HEK293 (cell line): ENCODE results near the gene BUB3.

Source experiments
- EGR2 ChIP-seq: fragments of 450-650 bp; formaldehyde crosslinking; IDR thresholded peaks from 2 replicates; pipeline ENCODE4 v1.5.1; 2016; ENCODE audit warnings: low read depth, missing biosample characterization, missing genetic modification characterization
- GFI1B ChIP-seq: fragments of 450-650 bp; formaldehyde crosslinking; IDR thresholded peaks from 2 replicates; pipeline ENCODE4 v1.5.1; 2016; ENCODE audit warnings: missing biosample characterization, missing genetic modification characterization
- KLF1 ChIP-seq: fragments of 450-650 bp; formaldehyde crosslinking; IDR thresholded peaks from 2 replicates; pipeline ENCODE4 v1.5.1; 2016; ENCODE audit warnings: missing biosample characterization, missing genetic modification characterization
- REPIN1 ChIP-seq: fragments of 450-650 bp; formaldehyde crosslinking; IDR thresholded peaks from 2 replicates; pipeline ENCODE4 v1.5.1; 2017; ENCODE audit warnings: missing biosample characterization, missing genetic modification characterization, low read depth
- ZBTB1 ChIP-seq: fragments of 450-650 bp; formaldehyde crosslinking; IDR thresholded peaks from 2 replicates; pipeline ENCODE4 v1.5.1; 2016; ENCODE audit warnings: missing biosample characterization, missing genetic modification characterization
- ZIC2 ChIP-seq: fragments of 450-650 bp; formaldehyde crosslinking; IDR thresholded peaks from 2 replicates; pipeline ENCODE4 v1.5.1; 2016; ENCODE audit warnings: missing biosample characterization, missing genetic modification characterization
- ZNF350 ChIP-seq: fragments of 450-650 bp; formaldehyde crosslinking; IDR thresholded peaks from 2 replicates; pipeline ENCODE4 v1.5.0; 2017; ENCODE audit warnings: missing biosample characterization, mild to moderate bottlenecking, missing genetic modification characterization
- ZNF561 ChIP-seq: fragments of 450-650 bp; IDR thresholded peaks from 2 replicates; pipeline ENCODE4 v1.5.1; 2018; ENCODE audit warnings: missing biosample characterization, missing genetic modification characterization, borderline replicate concordance
- ZNF701 ChIP-seq: fragments of 450-650 bp; formaldehyde crosslinking; IDR thresholded peaks from 2 replicates; pipeline ENCODE4 v1.5.1; 2016; ENCODE audit warnings: missing biosample characterization, missing genetic modification characterization
- ZSCAN23 ChIP-seq: fragments of 450-650 bp; formaldehyde crosslinking; IDR thresholded peaks from 2 replicates; pipeline ENCODE4 v1.5.1; 2016; ENCODE audit warnings: missing biosample characterization, missing genetic modification characterization
- TF ChIP-seq, protein P1 (sequence below): fragments of 450-650 bp; formaldehyde crosslinking; IDR thresholded peaks from 2 replicates; pipeline ENCODE4 v1.5.1; 2016; ENCODE audit warnings: missing biosample characterization, missing genetic modification characterization, low read depth
- TF ChIP-seq, protein P2 (sequence below): fragments of 450-650 bp; formaldehyde crosslinking; IDR thresholded peaks from 2 replicates; pipeline ENCODE4 v1.5.1; 2016; ENCODE audit warnings: missing biosample characterization, missing genetic modification characterization, borderline replicate concordance
- TF ChIP-seq, protein P3 (sequence below): fragments of 450-650 bp; formaldehyde crosslinking; IDR thresholded peaks from 2 replicates; pipeline ENCODE4; 2016; ENCODE audit warnings: missing biosample characterization, missing genetic modification characterization
- TF ChIP-seq, protein P4 (sequence below): fragments of 450-650 bp; formaldehyde crosslinking; IDR thresholded peaks from 2 replicates; pipeline ENCODE4 v1.5.1; 2016; ENCODE audit warnings: missing biosample characterization, missing genetic modification characterization
- TF ChIP-seq, protein P5 (sequence below): fragments of 450-650 bp; formaldehyde crosslinking; IDR thresholded peaks from 2 replicates; pipeline ENCODE4 v1.5.1; 2016; ENCODE audit warnings: missing biosample characterization, missing genetic modification characterization
- TF ChIP-seq, protein P6 (sequence below): fragments of 450-650 bp; formaldehyde crosslinking; IDR thresholded peaks from 2 replicates; pipeline ENCODE4 v1.5.1; 2016; ENCODE audit warnings: missing biosample characterization, missing genetic modification characterization
- TF ChIP-seq, protein P7 (sequence below): fragments of 450-650 bp; formaldehyde crosslinking; IDR thresholded peaks from 2 replicates; pipeline ENCODE4 v1.5.1; 2016; ENCODE audit warnings: missing biosample characterization, missing genetic modification characterization
- TF ChIP-seq, protein P8 (sequence below): fragments of 450-650 bp; formaldehyde crosslinking; IDR thresholded peaks from 2 replicates; pipeline ENCODE4 v1.5.1; 2016; ENCODE audit warnings: missing biosample characterization, missing genetic modification characterization
- TF ChIP-seq, protein P9 (sequence below): fragments of 450-650 bp; formaldehyde crosslinking; IDR thresholded peaks from 2 replicates; pipeline ENCODE4 v1.5.1; 2016; ENCODE audit warnings: missing biosample characterization, missing genetic modification characterization, low read depth

BUB3 gene

DNA sequence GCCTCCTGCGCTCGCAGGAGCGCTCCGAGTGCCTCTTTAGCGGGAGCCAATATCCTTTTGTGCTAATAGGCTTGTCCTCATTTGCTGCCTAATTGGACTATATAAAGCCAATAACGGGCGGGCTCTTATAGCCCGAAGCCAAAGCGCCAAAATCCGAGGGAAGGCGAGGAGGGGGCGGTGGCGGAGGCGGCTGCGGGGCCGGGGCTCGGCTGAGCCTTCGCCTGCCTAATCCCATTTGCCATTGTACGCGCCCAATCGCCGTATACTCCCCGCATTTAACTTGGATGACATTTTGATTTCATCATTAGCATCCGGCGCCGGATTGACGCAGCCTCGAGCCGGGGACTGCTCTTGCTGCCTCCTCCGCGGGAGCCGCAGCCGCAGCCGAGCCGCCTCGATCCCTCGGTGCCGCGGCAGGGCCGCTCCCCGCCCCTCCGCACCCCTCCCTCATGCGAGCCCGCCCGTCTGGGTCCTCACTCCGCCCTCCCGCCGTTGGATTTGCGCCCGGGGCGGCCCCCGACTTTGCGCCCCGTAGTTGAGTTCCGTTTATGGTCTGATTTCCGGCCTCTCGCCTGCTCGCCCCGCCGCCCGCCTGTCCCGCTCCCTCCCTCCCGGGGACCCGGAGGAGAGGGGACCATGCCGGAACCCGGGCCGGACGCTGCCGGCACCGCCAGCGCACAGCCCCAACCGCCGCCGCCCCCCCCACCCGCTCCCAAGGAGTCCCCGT, 18.6 kb upstream of the BUB3 start, which contains the start of gene HMX3 (continued):
- TF ChIP-seq ZSCAN23 (no peak), ZBTB1 (tag by site-specific recombination) (no peak), ZNF701 (tag by site-specific recombination) (no peak), ZNF561 (tag by site-specific recombination) (no peak), REPIN1 (tag by site-specific recombination) (no peak), GFI1B (tag by site-specific recombination) (no peak), KLF1 (tag by site-specific recombination) (peak; percentile 80), ZNF350 (no peak), ZIC2 (tag by site-specific recombination) (peak; percentile 30; the same call in 1 of the 2 replicates), EGR2 (peak; percentile 61)
- TF ChIP-seq, protein P1, sequence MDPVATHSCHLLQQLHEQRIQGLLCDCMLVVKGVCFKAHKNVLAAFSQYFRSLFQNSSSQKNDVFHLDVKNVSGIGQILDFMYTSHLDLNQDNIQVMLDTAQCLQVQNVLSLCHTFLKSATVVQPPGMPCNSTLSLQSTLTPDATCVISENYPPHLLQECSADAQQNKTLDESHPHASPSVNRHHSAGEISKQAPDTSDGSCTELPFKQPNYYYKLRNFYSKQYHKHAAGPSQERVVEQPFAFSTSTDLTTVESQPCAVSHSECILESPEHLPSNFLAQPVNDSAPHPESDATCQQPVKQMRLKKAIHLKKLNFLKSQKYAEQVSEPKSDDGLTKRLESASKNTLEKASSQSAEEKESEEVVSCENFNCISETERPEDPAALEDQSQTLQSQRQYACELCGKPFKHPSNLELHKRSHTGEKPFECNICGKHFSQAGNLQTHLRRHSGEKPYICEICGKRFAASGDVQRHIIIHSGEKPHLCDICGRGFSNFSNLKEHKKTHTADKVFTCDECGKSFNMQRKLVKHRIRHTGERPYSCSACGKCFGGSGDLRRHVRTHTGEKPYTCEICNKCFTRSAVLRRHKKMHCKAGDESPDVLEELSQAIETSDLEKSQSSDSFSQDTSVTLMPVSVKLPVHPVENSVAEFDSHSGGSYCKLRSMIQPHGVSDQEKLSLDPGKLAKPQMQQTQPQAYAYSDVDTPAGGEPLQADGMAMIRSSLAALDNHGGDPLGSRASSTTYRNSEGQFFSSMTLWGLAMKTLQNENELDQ: no peak
- TF ChIP-seq, protein P2, sequence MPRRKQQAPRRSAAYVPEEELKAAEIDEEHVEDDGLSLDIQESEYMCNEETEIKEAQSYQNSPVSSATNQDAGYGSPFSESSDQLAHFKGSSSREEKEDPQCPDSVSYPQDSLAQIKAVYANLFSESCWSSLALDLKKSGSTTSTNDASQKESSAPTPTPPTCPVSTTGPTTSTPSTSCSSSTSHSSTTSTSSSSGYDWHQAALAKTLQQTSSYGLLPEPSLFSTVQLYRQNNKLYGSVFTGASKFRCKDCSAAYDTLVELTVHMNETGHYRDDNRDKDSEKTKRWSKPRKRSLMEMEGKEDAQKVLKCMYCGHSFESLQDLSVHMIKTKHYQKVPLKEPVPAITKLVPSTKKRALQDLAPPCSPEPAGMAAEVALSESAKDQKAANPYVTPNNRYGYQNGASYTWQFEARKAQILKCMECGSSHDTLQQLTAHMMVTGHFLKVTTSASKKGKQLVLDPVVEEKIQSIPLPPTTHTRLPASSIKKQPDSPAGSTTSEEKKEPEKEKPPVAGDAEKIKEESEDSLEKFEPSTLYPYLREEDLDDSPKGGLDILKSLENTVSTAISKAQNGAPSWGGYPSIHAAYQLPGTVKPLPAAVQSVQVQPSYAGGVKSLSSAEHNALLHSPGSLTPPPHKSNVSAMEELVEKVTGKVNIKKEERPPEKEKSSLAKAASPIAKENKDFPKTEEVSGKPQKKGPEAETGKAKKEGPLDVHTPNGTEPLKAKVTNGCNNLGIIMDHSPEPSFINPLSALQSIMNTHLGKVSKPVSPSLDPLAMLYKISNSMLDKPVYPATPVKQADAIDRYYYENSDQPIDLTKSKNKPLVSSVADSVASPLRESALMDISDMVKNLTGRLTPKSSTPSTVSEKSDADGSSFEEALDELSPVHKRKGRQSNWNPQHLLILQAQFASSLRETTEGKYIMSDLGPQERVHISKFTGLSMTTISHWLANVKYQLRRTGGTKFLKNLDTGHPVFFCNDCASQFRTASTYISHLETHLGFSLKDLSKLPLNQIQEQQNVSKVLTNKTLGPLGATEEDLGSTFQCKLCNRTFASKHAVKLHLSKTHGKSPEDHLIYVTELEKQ: no peak
- TF ChIP-seq, protein P3, sequence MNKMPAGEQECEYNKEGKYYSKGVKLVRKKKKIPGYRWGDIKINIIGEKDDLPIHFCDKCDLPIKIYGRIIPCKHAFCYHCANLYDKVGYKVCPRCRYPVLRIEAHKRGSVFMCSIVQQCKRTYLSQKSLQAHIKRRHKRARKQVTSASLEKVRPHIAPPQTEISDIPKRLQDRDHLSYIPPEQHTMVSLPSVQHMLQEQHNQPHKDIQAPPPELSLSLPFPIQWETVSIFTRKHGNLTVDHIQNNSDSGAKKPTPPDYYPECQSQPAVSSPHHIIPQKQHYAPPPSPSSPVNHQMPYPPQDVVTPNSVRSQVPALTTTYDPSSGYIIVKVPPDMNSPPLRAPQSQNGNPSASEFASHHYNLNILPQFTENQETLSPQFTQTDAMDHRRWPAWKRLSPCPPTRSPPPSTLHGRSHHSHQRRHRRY (tag by site-specific recombination): no peak
- TF ChIP-seq, protein P4, sequence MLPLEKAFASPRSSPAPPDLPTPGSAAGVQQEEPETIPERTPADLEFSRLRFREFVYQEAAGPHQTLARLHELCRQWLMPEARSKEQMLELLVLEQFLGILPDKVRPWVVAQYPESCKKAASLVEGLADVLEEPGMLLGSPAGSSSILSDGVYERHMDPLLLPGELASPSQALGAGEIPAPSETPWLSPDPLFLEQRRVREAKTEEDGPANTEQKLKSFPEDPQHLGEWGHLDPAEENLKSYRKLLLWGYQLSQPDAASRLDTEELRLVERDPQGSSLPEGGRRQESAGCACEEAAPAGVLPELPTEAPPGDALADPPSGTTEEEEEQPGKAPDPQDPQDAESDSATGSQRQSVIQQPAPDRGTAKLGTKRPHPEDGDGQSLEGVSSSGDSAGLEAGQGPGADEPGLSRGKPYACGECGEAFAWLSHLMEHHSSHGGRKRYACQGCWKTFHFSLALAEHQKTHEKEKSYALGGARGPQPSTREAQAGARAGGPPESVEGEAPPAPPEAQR: no peak
- TF ChIP-seq, protein P5, sequence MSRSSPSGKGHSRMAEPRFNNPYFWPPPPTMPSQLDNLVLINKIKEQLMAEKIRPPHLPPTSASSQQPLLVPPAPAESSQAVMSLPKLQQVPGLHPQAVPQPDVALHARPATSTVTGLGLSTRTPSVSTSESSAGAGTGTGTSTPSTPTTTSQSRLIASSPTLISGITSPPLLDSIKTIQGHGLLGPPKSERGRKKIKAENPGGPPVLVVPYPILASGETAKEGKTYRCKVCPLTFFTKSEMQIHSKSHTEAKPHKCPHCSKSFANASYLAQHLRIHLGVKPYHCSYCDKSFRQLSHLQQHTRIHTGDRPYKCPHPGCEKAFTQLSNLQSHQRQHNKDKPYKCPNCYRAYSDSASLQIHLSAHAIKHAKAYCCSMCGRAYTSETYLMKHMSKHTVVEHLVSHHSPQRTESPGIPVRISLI: no peak
- TF ChIP-seq, protein P6, sequence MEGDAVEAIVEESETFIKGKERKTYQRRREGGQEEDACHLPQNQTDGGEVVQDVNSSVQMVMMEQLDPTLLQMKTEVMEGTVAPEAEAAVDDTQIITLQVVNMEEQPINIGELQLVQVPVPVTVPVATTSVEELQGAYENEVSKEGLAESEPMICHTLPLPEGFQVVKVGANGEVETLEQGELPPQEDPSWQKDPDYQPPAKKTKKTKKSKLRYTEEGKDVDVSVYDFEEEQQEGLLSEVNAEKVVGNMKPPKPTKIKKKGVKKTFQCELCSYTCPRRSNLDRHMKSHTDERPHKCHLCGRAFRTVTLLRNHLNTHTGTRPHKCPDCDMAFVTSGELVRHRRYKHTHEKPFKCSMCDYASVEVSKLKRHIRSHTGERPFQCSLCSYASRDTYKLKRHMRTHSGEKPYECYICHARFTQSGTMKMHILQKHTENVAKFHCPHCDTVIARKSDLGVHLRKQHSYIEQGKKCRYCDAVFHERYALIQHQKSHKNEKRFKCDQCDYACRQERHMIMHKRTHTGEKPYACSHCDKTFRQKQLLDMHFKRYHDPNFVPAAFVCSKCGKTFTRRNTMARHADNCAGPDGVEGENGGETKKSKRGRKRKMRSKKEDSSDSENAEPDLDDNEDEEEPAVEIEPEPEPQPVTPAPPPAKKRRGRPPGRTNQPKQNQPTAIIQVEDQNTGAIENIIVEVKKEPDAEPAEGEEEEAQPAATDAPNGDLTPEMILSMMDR: no peak
- TF ChIP-seq, protein P7, sequence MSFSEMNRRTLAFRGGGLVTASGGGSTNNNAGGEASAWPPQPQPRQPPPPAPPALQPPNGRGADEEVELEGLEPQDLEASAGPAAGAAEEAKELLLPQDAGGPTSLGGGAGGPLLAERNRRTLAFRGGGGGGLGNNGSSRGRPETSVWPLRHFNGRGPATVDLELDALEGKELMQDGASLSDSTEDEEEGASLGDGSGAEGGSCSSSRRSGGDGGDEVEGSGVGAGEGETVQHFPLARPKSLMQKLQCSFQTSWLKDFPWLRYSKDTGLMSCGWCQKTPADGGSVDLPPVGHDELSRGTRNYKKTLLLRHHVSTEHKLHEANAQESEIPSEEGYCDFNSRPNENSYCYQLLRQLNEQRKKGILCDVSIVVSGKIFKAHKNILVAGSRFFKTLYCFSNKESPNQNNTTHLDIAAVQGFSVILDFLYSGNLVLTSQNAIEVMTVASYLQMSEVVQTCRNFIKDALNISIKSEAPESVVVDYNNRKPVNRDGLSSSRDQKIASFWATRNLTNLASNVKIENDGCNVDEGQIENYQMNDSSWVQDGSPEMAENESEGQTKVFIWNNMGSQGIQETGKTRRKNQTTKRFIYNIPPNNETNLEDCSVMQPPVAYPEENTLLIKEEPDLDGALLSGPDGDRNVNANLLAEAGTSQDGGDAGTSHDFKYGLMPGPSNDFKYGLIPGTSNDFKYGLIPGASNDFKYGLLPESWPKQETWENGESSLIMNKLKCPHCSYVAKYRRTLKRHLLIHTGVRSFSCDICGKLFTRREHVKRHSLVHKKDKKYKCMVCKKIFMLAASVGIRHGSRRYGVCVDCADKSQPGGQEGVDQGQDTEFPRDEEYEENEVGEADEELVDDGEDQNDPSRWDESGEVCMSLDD (tag by site-specific recombination): no peak
- TF ChIP-seq, protein P8, sequence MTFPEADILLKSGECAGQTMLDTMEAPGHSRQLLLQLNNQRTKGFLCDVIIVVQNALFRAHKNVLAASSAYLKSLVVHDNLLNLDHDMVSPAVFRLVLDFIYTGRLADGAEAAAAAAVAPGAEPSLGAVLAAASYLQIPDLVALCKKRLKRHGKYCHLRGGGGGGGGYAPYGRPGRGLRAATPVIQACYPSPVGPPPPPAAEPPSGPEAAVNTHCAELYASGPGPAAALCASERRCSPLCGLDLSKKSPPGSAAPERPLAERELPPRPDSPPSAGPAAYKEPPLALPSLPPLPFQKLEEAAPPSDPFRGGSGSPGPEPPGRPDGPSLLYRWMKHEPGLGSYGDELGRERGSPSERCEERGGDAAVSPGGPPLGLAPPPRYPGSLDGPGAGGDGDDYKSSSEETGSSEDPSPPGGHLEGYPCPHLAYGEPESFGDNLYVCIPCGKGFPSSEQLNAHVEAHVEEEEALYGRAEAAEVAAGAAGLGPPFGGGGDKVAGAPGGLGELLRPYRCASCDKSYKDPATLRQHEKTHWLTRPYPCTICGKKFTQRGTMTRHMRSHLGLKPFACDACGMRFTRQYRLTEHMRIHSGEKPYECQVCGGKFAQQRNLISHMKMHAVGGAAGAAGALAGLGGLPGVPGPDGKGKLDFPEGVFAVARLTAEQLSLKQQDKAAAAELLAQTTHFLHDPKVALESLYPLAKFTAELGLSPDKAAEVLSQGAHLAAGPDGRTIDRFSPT (tag by site-specific recombination): no peak
- TF ChIP-seq, protein P9, sequence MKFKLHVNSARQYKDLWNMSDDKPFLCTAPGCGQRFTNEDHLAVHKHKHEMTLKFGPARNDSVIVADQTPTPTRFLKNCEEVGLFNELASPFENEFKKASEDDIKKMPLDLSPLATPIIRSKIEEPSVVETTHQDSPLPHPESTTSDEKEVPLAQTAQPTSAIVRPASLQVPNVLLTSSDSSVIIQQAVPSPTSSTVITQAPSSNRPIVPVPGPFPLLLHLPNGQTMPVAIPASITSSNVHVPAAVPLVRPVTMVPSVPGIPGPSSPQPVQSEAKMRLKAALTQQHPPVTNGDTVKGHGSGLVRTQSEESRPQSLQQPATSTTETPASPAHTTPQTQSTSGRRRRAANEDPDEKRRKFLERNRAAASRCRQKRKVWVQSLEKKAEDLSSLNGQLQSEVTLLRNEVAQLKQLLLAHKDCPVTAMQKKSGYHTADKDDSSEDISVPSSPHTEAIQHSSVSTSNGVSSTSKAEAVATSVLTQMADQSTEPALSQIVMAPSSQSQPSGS (tag by site-specific recombination): no peak
